ENCODE data around the gene PER3. TPM values are rescaled to one million over a fixed set of nuclear protein-coding genes. Genes with fewer than 3 reads are reported as not detected.
A peak's percentile ranks its signal among the peaks of the same experiment; 100 is the strongest.

Gene PER3
- total RNA-seq, 1 experiment from 2014 or later = 4.3 TPM

DNA sequence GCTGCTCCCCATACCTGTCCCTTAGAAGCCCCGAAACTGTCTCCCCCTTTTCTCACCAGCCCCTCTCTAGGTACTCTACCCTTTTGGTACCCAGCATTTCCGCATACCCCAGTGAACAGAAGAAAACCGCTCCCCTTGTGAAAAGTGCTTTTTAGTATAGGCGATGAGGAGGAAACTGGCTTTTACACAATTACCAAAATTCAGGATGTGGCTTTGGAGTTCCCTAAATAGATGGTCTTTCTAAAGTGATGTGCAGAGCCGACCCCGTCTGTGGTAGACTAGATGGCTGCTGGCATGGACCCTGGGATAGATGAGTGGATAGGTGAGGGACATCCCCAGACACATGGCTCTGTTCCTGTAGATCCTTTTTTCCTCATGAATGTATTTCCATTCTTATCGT, 2.6 kb upstream of the PER3 start:
- intact Hi-C loops (cut with micrococcal nuclease) = no loop called here
- no peak for ATAC-seq
- Histone ChIP-seq H3K4me3 (ENCODE audit: low read length) (no peak overlapping the region), H3K36me3 (ENCODE audit: low read depth, low read length) (peaks cover 15% of the 10 kb centered on the region; the same call in 1 of the 2 replicates), H3K79me2 (ENCODE audit: low read length) (no peaks in the 10 kb centered on the region), H2AFZ (ENCODE audit: low read length) (no peak overlapping the region), H3K9me2 (replicated peaks; ENCODE audit: low read length) (no peaks in the 10 kb centered on the region), H3K4me1 (ENCODE audit: insufficient read depth, low read length) (peaks cover 7% of the 10 kb centered on the region; the same call in 1 of the 2 replicates), H3K27me3 (ENCODE audit: low read length) (no peaks in the 10 kb centered on the region), H3K9ac (ENCODE audit: low read length) (no peak overlapping the region), H3K9me3 (ENCODE audit: low read length) (no peaks in the 10 kb centered on the region), H3K27ac (ENCODE audit: low read length) (no peak overlapping the region), H3F3A (ENCODE audit: low read length, unreplicated experiment) (no peaks in the 10 kb centered on the region), H3K4me2 (ENCODE audit: low read length) (no peak overlapping the region), H4K20me1 (ENCODE audit: low read length) (no peaks in the 10 kb centered on the region)
- no TSS peak for BruUV-seq (replicated peaks)
- ChIA-PET POLR2A (ENCODE audit: unreplicated experiment) (interaction anchor here (0.7 kb wide), 1 partner anchor 77 kb away, joined by 3 read pairs; no protein-coding TSS in a partner anchor), CTCF (no interaction called here)
- TF ChIP-seq EZH2 (IDR thresholded peaks at IDR 0.05; ENCODE audit: low read length, unreplicated experiment) (no peak), EZH2phosphoT487 (IDR thresholded peaks at IDR 0.05; ENCODE audit: borderline replicate concordance, low read length) (no peak)
- TF ChIP-seq, protein P1, sequence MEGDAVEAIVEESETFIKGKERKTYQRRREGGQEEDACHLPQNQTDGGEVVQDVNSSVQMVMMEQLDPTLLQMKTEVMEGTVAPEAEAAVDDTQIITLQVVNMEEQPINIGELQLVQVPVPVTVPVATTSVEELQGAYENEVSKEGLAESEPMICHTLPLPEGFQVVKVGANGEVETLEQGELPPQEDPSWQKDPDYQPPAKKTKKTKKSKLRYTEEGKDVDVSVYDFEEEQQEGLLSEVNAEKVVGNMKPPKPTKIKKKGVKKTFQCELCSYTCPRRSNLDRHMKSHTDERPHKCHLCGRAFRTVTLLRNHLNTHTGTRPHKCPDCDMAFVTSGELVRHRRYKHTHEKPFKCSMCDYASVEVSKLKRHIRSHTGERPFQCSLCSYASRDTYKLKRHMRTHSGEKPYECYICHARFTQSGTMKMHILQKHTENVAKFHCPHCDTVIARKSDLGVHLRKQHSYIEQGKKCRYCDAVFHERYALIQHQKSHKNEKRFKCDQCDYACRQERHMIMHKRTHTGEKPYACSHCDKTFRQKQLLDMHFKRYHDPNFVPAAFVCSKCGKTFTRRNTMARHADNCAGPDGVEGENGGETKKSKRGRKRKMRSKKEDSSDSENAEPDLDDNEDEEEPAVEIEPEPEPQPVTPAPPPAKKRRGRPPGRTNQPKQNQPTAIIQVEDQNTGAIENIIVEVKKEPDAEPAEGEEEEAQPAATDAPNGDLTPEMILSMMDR (conservative IDR thresholded peaks at IDR 0.05; ENCODE audit: low read depth, low read length) = no peak
- DNase-seq = no peak

DNA sequence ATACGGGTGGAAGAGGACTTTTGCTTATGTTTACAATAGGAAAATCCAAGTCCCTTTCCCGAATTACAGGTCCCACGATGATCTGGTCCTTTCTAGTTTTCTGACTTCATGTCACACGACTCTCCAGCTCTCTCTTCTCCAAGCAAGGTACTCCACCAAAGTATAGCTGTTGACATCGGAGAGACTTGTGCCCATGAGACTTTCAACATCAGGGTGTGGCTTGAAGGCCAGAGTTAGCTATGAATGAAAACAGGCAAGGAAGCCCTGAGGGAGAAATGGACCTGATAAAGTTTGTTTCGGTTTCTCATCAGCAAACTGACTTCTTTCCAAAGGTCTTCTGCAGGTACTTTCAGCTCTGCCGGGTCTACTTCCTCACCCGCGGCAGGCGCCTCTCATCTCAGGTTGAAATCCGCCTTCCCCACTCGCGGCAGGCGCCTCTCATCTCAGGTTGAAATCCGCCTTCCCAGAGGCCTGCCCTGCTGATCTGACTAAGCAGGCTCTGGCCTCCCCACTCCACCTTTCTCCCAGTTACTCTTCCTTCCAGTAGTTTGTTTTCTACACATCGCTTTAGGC, 2.1 kb upstream of the PER3 start:
- Histone ChIP-seq H3K79me2 (ENCODE audit: low read length) (no peaks in the 10 kb centered on the region), H3K4me3 (ENCODE audit: low read length) (no peak overlapping the region), H3K9ac (ENCODE audit: low read length) (no peak overlapping the region), H3K27ac (ENCODE audit: low read length) (no peak overlapping the region), H3K9me2 (replicated peaks; ENCODE audit: low read length) (no peaks in the 10 kb centered on the region), H2AFZ (ENCODE audit: low read length) (no peak overlapping the region), H3K9me3 (ENCODE audit: low read length) (no peaks in the 10 kb centered on the region), H3K4me2 (ENCODE audit: low read length) (no peak overlapping the region), H4K20me1 (ENCODE audit: low read length) (no peaks in the 10 kb centered on the region), H3K36me3 (ENCODE audit: low read depth, low read length) (peaks cover 15% of the 10 kb centered on the region; the same call in 1 of the 2 replicates), H3F3A (ENCODE audit: low read length, unreplicated experiment) (no peaks in the 10 kb centered on the region), H3K4me1 (ENCODE audit: insufficient read depth, low read length) (peaks cover 7% of the 10 kb centered on the region; the same call in 1 of the 2 replicates), H3K27me3 (ENCODE audit: low read length) (no peaks in the 10 kb centered on the region)
- ChIA-PET POLR2A (ENCODE audit: unreplicated experiment) (interaction anchor here (0.7 kb wide), 1 partner anchor 78 kb away, joined by 3 read pairs; no protein-coding TSS in a partner anchor), CTCF (no interaction called here)
- intact Hi-C loops (cut with micrococcal nuclease) = no loop called here
- TF ChIP-seq EZH2phosphoT487 (IDR thresholded peaks at IDR 0.05; ENCODE audit: borderline replicate concordance, low read length) (no peak), EZH2 (IDR thresholded peaks at IDR 0.05; ENCODE audit: low read length, unreplicated experiment) (no peak)
- TF ChIP-seq, protein P1 (conservative IDR thresholded peaks at IDR 0.05; ENCODE audit: low read depth, low read length) = no peak
- no TSS peak for BruUV-seq (replicated peaks)
- DNase-seq (no peak), ATAC-seq (no peak)

DNA sequence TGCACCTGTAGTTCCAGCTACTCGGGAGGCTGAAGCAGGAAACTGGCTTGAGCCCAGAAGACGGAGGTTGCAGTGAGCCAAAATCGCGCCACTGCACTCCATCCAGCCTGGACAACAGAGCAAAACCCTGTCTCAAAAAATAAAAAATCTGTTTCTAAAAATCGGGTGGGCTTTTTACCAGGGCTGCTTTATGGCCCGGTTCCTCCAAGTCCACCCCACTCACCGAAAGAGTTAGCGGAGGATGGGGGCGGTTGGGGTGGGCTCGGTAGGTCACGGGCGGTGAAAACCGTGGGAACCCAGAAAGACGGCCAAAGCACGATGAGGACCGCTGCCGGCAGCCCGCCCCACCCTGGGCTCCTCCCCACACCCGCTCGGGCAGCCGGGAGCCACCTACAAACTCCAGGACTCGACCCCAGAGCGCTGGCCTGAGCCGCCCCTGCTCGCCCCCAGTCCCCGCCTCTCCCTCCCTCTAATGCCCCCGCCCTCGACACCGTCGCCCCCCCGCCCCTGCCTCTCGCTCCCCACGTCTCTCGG, 846 bp upstream of the PER3 start:
- CTCF ChIA-PET = no interaction called here
- peak; percentile 66 for ATAC-seq
- peak overlapping the region; percentile 85 for H2AFZ ChIP-seq (ENCODE audit: low read length)

More for the DNA sequence above, 846 bp upstream of the PER3 start:
- no peaks in the 10 kb centered on the region for H3K9me2 ChIP-seq (replicated peaks; ENCODE audit: low read length)
- H3K4me1 ChIP-seq (ENCODE audit: insufficient read depth, low read length) = peaks cover 7% of the 10 kb centered on the region; the same call in 1 of the 2 replicates
- H3K9me3 ChIP-seq (ENCODE audit: low read length) = no peaks in the 10 kb centered on the region
- no peaks in the 10 kb centered on the region for H3K79me2 ChIP-seq (ENCODE audit: low read length)
- peak overlapping the region; percentile 25; the same call in 1 of the 2 replicates for H3K27ac ChIP-seq (ENCODE audit: low read length)
- peak overlapping the region; percentile 73 for H3K4me3 ChIP-seq (ENCODE audit: low read length)
- no peaks in the 10 kb centered on the region for H3F3A ChIP-seq (ENCODE audit: low read length, unreplicated experiment)
- intact Hi-C loops (cut with micrococcal nuclease) = no loop called here
- peak overlapping the region; percentile 53 for H3K9ac ChIP-seq (ENCODE audit: low read length)
- DNase-seq = peak; percentile 51
- no peaks in the 10 kb centered on the region for H3K27me3 ChIP-seq (ENCODE audit: low read length)
- H4K20me1 ChIP-seq (ENCODE audit: low read length) = no peaks in the 10 kb centered on the region
- BruUV-seq (replicated peaks) = TSS peak; percentile 86
- peaks cover 6% of the 10 kb centered on the region; the same call in 1 of the 2 replicates for H3K36me3 ChIP-seq (ENCODE audit: low read depth, low read length)
- TF ChIP-seq EZH2 (IDR thresholded peaks at IDR 0.05; ENCODE audit: low read length, unreplicated experiment) = no peak
- TF ChIP-seq, protein P1 (conservative IDR thresholded peaks at IDR 0.05; ENCODE audit: low read depth, low read length) = no peak
- POLR2A ChIA-PET (ENCODE audit: unreplicated experiment) = no interaction called here
- peak overlapping the region; percentile 88 for H3K4me2 ChIP-seq (ENCODE audit: low read length)

Measured in PC-3 (cell line).